ENCODE measurements around the gene MTMR6.

The MTMR6 gene

GRCh38 chr13:25295228-25295627 is 7.9 kb upstream of the MTMR6 start:
- no peaks in the 10 kb centered on the region for H4K20me1 ChIP-seq (ENCODE audit: insufficient read depth, low read length, poor library complexity, severe bottlenecking)
- no peak overlapping the region for H3K4me3 ChIP-seq (ENCODE audit: low read length, poor library complexity, severe bottlenecking)
- no peak for TF ChIP-seq EZH2phosphoT487 (IDR thresholded peaks at IDR 0.05; ENCODE audit: borderline replicate concordance)
- TF ChIP-seq CTCF (conservative IDR thresholded peaks at IDR 0.05; ENCODE audit: low read length), result no peak
- H2AFZ ChIP-seq (ENCODE audit: low read length), result no peak overlapping the region
- H3K9me3 ChIP-seq (ENCODE audit: insufficient read depth, low read depth, low read length), result no peaks in the 10 kb centered on the region
- H3K79me2 ChIP-seq (ENCODE audit: insufficient read depth, low read length), result no peaks in the 10 kb centered on the region
- H3K27me3 ChIP-seq (ENCODE audit: insufficient read depth, low read length, poor library complexity, severe bottlenecking), result no peaks in the 10 kb centered on the region
- peaks cover 15% of the 10 kb centered on the region for H3K4me1 ChIP-seq (ENCODE audit: insufficient read depth, low read length, poor library complexity, severe bottlenecking)
- H3K36me3 ChIP-seq (ENCODE audit: insufficient read depth, low read length), result no peaks in the 10 kb centered on the region
- H3K9ac ChIP-seq (ENCODE audit: low read depth, low read length, poor library complexity, severe bottlenecking), result no peak overlapping the region
- no peaks in the 10 kb centered on the region for H3K9me2 ChIP-seq (replicated peaks; ENCODE audit: low read depth, low read length)
- no peaks in the 10 kb centered on the region for H3F3A ChIP-seq (ENCODE audit: low read depth)
- H3K4me2 ChIP-seq (ENCODE audit: low read depth, low read length, poor library complexity, severe bottlenecking), result no peak overlapping the region

GRCh38 chr13:25292301-25292700 is 5.0 kb upstream of the MTMR6 start:
- peak overlapping the region; percentile 80 for H3K4me2 ChIP-seq (ENCODE audit: low read depth, low read length, poor library complexity, severe bottlenecking)
- no peaks in the 10 kb centered on the region for H3K79me2 ChIP-seq (ENCODE audit: insufficient read depth, low read length)
- H4K20me1 ChIP-seq (ENCODE audit: insufficient read depth, low read length, poor library complexity, severe bottlenecking), result no peaks in the 10 kb centered on the region
- H3F3A ChIP-seq (ENCODE audit: low read depth), result no peaks in the 10 kb centered on the region
- H3K9me2 ChIP-seq (replicated peaks; ENCODE audit: low read depth, low read length), result no peaks in the 10 kb centered on the region
- no peak for TF ChIP-seq CTCF (conservative IDR thresholded peaks at IDR 0.05; ENCODE audit: low read length)
- no peak for TF ChIP-seq EZH2phosphoT487 (IDR thresholded peaks at IDR 0.05; ENCODE audit: borderline replicate concordance)
- no peaks in the 10 kb centered on the region for H3K36me3 ChIP-seq (ENCODE audit: insufficient read depth, low read length)
- no peaks in the 10 kb centered on the region for H3K9me3 ChIP-seq (ENCODE audit: insufficient read depth, low read depth, low read length)
- peaks cover 21% of the 10 kb centered on the region for H3K4me1 ChIP-seq (ENCODE audit: insufficient read depth, low read length, poor library complexity, severe bottlenecking)
- H3K27me3 ChIP-seq (ENCODE audit: insufficient read depth, low read length, poor library complexity, severe bottlenecking), result no peaks in the 10 kb centered on the region
- H2AFZ ChIP-seq (ENCODE audit: low read length), result peak overlapping the region; percentile 88
- peak overlapping the region; percentile 64 for H3K4me3 ChIP-seq (ENCODE audit: low read length, poor library complexity, severe bottlenecking)
- peak overlapping the region; percentile 66 for H3K9ac ChIP-seq (ENCODE audit: low read depth, low read length, poor library complexity, severe bottlenecking)

- Histone ChIP-seq H3K4me1 (ENCODE audit: insufficient read depth, low read length, poor library complexity, severe bottlenecking) (peaks cover 21% of the 10 kb centered on the region), H3K27me3 (ENCODE audit: insufficient read depth, low read length, poor library complexity, severe bottlenecking) (no peaks in the 10 kb centered on the region), H3K4me3 (ENCODE audit: low read length, poor library complexity, severe bottlenecking) (peak overlapping the region; percentile 64), H3K9me2 (replicated peaks; ENCODE audit: low read depth, low read length) (no peaks in the 10 kb centered on the region), H2AFZ (ENCODE audit: low read length) (peak overlapping the region; percentile 88), H4K20me1 (ENCODE audit: insufficient read depth, low read length, poor library complexity, severe bottlenecking) (peaks cover 2% of the 10 kb centered on the region), H3F3A (ENCODE audit: low read depth) (0 out of 2 replicates have a peak, but pooled peaks cover 3% of the 10 kb centered on the region), H3K4me2 (ENCODE audit: low read depth, low read length, poor library complexity, severe bottlenecking) (peak overlapping the region; percentile 80), H3K9ac (ENCODE audit: low read depth, low read length, poor library complexity, severe bottlenecking) (peak overlapping the region; percentile 66), H3K9me3 (ENCODE audit: insufficient read depth, low read depth, low read length) (no peaks in the 10 kb centered on the region), H3K79me2 (ENCODE audit: insufficient read depth, low read length) (peaks cover 4% of the 10 kb centered on the region), H3K36me3 (ENCODE audit: insufficient read depth, low read length) (no peaks in the 10 kb centered on the region)
- TF ChIP-seq EZH2phosphoT487 (IDR thresholded peaks at IDR 0.05; ENCODE audit: borderline replicate concordance), result no peak
- TF ChIP-seq CTCF (conservative IDR thresholded peaks at IDR 0.05; ENCODE audit: low read length), result no peak
Observed at GRCh38 chr13:25291691-25292090, 4.4 kb upstream of the MTMR6 start.
